Uterus (tissue), 4 donors: Measurements from ENCODE around the gene MS4A12. TPM values are rescaled to one million over a fixed set of nuclear protein-coding genes. Genes with fewer than 3 reads are reported as not detected.
"Not testable (repeated sequence)": the region's sequence is repeated elsewhere in the genome, so short reads cannot be mapped to it uniquely, and the experiment has no call there.

Experiments used
- DNase-seq, 2 donors: peaks; one replicate each; pipeline ENCODE4 v3.0.0-alpha.2; 2019 to 2020
- H3K27ac ChIP-seq, 2 donors: fragments of 200-600 bp; sonication (generic); 1 replicate in 1 of 2; 2 replicates in 1 of 2; pipeline ENCODE4 v1.5.1; 2016 to 2018
- H3K27me3 ChIP-seq, 2 donors: fragments of 200-600 bp; sonication (generic); one replicate each; pipeline ENCODE4 v1.5.1; 2018 to 2019; ENCODE audit warnings: control low read depth in 1 of 2
- H3K36me3 ChIP-seq, 2 donors: fragments of 200-600 bp; sonication (generic); one replicate each; pipeline ENCODE4 v1.5.1; 2019; ENCODE audit warnings: control low read depth in 1 of 2
- H3K4me1 ChIP-seq, 2 donors: fragments of 200-600 bp; sonication (generic); one replicate each; pipeline ENCODE4 v1.5.1; 2018 to 2019; ENCODE audit warnings: control low read depth in 1 of 2
- H3K4me3 ChIP-seq, 2 donors: fragments of 200-600 bp; sonication (generic); 1 replicate in 1 of 2; 2 replicates in 1 of 2; pipeline ENCODE4 v1.5.1; 2018 to 2019; ENCODE audit warnings: mild to moderate bottlenecking in 1 of 2
- H3K9me3 ChIP-seq, 2 donors: fragments of 200-600 bp; sonication (generic); one replicate each; pipeline ENCODE4 v1.5.1; 2019; ENCODE audit warnings: control low read depth in 1 of 2
- CTCF ChIP-seq, 4 experiments: fragments of 200-600 bp in 2 of 4; fragments of 450-650 bp in 2 of 4; sonication (generic) in 2 of 4; IDR thresholded peaks; one replicate each; pipeline ENCODE4 v1.5.1; 2016 to 2019; ENCODE audit warnings: antibody characterized with exemption in 4 of 4, mild to moderate bottlenecking in 2 of 4, moderate library complexity in 1 of 4
- POLR2A ChIP-seq, 2 donors: fragments of 450-650 bp; IDR thresholded peaks; one replicate each; pipeline ENCODE4 v1.6.1; 2016; ENCODE audit warnings: antibody characterized with exemption in 2 of 2, mild to moderate bottlenecking in 1 of 2, moderate library complexity in 1 of 2
- intact Hi-C: fragments of 100-400 bp; cut with DNase I; formaldehyde crosslinking; loops from one replicate; pipeline ENCODE4 v1.15.1; 2023; ENCODE audit warnings: low total_unique reads
- total RNA-seq, 4 donors: library from RNA; depleted of rRNA in 3 of 4; stranded (reverse); fragments of >200 nt in 3 of 4; gene quantifications; one replicate each; pipeline versions ENCODE4 v1.1.0 to v1.2.4, GENCODE V29; 2014 to 2023
- donor health status: DM: yes; HTN: yes; CAD: no.

Gene MS4A12
- total RNA-seq: not detected

GRCh38 chr11:60492488-60493009, at the start of gene MS4A12:
TSS of gene MS4A12 (plus strand) at chr11:60492778. CDS start at chr11:60497319, 4,541 bp downstream.
- no peak for DNase-seq
- H3K36me3 ChIP-seq: no peaks in the 10 kb centered on the region
- H3K9me3 ChIP-seq: no peaks in the 10 kb centered on the region
- no peak within 1 kb of the TSS for H3K27ac ChIP-seq
- intact Hi-C loops: no loop called here
- H3K27me3 ChIP-seq: no peaks in the 10 kb centered on the region
- TF ChIP-seq CTCF (IDR thresholded peaks at IDR 0.05) (no peak), POLR2A (IDR thresholded peaks at IDR 0.05) (no peak)
- no peak within 1 kb of the TSS for H3K4me3 ChIP-seq
- H3K4me1 ChIP-seq: no peaks in the 10 kb centered on the region

- intact Hi-C loops: no loop called here
- DNase-seq: no peak
- Histone ChIP-seq H3K4me1 (no peaks in the 10 kb centered on the region), H3K4me3 (no peak overlapping the region), H3K9me3 (no peaks in the 10 kb centered on the region), H3K36me3 (no peaks in the 10 kb centered on the region), H3K27ac (no peak overlapping the region), H3K27me3 (no peaks in the 10 kb centered on the region)
- TF ChIP-seq CTCF (IDR thresholded peaks at IDR 0.05) (no peak), POLR2A (IDR thresholded peaks at IDR 0.05) (no peak)
Observed at GRCh38 chr11:60447070-60447469, 45.5 kb upstream of the MS4A12 start.

- no peak overlapping the region for H3K4me3 ChIP-seq
- TF ChIP-seq CTCF (IDR thresholded peaks at IDR 0.05) (no peak), POLR2A (IDR thresholded peaks at IDR 0.05) (no peak)
- no peaks in the 10 kb centered on the region for H3K36me3 ChIP-seq
- no peaks in the 10 kb centered on the region for H3K27me3 ChIP-seq
- H3K9me3 ChIP-seq: no peaks in the 10 kb centered on the region
- no peaks in the 10 kb centered on the region for H3K4me1 ChIP-seq
- intact Hi-C loops: no loop called here
- DNase-seq: no peak
- no peak overlapping the region for H3K27ac ChIP-seq
Observed at GRCh38 chr11:60447846-60448245, 44.7 kb upstream of the MS4A12 start.

GRCh38 chr11:60451185-60451584, 41.4 kb upstream of the MS4A12 start:
- H3K36me3 ChIP-seq, H3K9me3 ChIP-seq, H3K27me3 ChIP-seq, intact Hi-C loops, H3K27ac ChIP-seq, H3K4me1 ChIP-seq, H3K4me3 ChIP-seq, DNase-seq: not testable (repeated sequence)

GRCh38 chr11:60454212-60454611, 38.4 kb upstream of the MS4A12 start:
- no peak for DNase-seq
- H3K27me3 ChIP-seq: no peaks in the 10 kb centered on the region
- no peaks in the 10 kb centered on the region for H3K36me3 ChIP-seq
- no peak for TF ChIP-seq CTCF (IDR thresholded peaks at IDR 0.05)
- no peak for TF ChIP-seq POLR2A (IDR thresholded peaks at IDR 0.05)
- intact Hi-C loops: no loop called here
- no peak overlapping the region for H3K4me3 ChIP-seq
- no peaks in the 10 kb centered on the region for H3K4me1 ChIP-seq
- H3K9me3 ChIP-seq: no peaks in the 10 kb centered on the region
- no peak overlapping the region for H3K27ac ChIP-seq

- no peaks in the 10 kb centered on the region for H3K27me3 ChIP-seq
- H3K9me3 ChIP-seq: no peaks in the 10 kb centered on the region
- H3K4me3 ChIP-seq: no peak within 1 kb of the TSS
- no peak for DNase-seq
- no peaks in the 10 kb centered on the region for H3K36me3 ChIP-seq
- TF ChIP-seq CTCF (IDR thresholded peaks at IDR 0.05) (no peak), POLR2A (IDR thresholded peaks at IDR 0.05) (no peak)
- no peaks in the 10 kb centered on the region for H3K4me1 ChIP-seq
- intact Hi-C loops: no loop called here
- no peak within 1 kb of the TSS for H3K27ac ChIP-seq
Observed at GRCh38 chr11:60455531-60456042, 37.0 kb upstream of the MS4A12 start, which contains the start of gene MS4A1. TSS of gene MS4A1 (plus strand) at chr11:60455847. CDS start at chr11:60462375, 6,528 bp downstream.
